Body of pancreas (tissue), 4 donors: ENCODE results near the gene SLC9C1.

Experiments used
- POLR2A ChIP-seq, 3 donors: fragments of 450-650 bp; IDR thresholded peaks; one replicate each; pipeline ENCODE4 v1.6.1; 2016; ENCODE audit warnings: antibody characterized with exemption in 3 of 3, mild to moderate bottlenecking in 2 of 3
- TF ChIP-seq, protein P1 (sequence below), 7 experiments: fragments of 450-650 bp in 4 of 7; fragments of 200-600 bp in 3 of 7; sonication (generic) in 3 of 7; IDR thresholded peaks; one replicate each; pipeline ENCODE4 v1.5.1; 2016 to 2019; ENCODE audit warnings: antibody characterized with exemption in 7 of 7

DNA sequence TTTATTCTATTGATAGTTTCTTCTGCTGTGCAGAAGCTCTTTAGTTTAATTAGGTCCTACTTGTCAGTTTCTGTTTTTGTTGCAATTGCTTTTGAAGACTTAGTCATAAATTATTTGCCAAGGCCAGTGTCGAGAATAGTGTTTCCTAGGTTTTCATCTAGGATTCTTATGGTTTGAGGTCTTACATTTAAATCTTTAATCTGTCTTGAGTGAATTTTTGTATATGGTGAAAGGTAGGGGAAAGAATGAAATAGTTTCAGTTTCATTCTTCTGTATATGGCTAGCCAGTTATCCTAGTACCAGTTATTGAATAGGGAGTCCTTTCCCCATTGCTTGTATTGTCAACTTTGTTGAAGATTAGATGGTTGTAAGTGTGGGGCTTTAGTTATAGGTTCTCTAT lies 150.3 kb downstream of the SLC9C1 start:
- TF ChIP-seq, protein P1, sequence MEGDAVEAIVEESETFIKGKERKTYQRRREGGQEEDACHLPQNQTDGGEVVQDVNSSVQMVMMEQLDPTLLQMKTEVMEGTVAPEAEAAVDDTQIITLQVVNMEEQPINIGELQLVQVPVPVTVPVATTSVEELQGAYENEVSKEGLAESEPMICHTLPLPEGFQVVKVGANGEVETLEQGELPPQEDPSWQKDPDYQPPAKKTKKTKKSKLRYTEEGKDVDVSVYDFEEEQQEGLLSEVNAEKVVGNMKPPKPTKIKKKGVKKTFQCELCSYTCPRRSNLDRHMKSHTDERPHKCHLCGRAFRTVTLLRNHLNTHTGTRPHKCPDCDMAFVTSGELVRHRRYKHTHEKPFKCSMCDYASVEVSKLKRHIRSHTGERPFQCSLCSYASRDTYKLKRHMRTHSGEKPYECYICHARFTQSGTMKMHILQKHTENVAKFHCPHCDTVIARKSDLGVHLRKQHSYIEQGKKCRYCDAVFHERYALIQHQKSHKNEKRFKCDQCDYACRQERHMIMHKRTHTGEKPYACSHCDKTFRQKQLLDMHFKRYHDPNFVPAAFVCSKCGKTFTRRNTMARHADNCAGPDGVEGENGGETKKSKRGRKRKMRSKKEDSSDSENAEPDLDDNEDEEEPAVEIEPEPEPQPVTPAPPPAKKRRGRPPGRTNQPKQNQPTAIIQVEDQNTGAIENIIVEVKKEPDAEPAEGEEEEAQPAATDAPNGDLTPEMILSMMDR (IDR thresholded peaks at IDR 0.05), result no peak
- no peak for TF ChIP-seq POLR2A (IDR thresholded peaks at IDR 0.05)
